Measurements from ENCODE around the gene GIGYF2.
A peak's percentile ranks its signal among the peaks of the same experiment; 100 is the strongest.
"Not testable (repeated sequence)": the region's sequence is repeated elsewhere in the genome, so short reads cannot be mapped to it uniquely, and the experiment has no call there.

Gene GIGYF2

GRCh38 chr2:232810444-232810843 is 113.3 kb downstream of the GIGYF2 start:
- DNase-seq (ENCODE audit: low read depth): no peak

- DNase-seq (ENCODE audit: low read depth): no peak
Measured at GRCh38 chr2:232815569-232815968, 118.4 kb downstream of the GIGYF2 start.

- DNase-seq (ENCODE audit: low read depth): no peak
Measured at GRCh38 chr2:232816657-232817056, 119.5 kb downstream of the GIGYF2 start.

- no peak for DNase-seq (ENCODE audit: low read depth)
Measured at GRCh38 chr2:232817756-232818155, 120.6 kb downstream of the GIGYF2 start.

- DNase-seq (ENCODE audit: low read depth): no peak
Measured at GRCh38 chr2:232829988-232830387, 132.9 kb downstream of the GIGYF2 start.

GRCh38 chr2:232831496-232831895 is 134.4 kb downstream of the GIGYF2 start:
- no peak for DNase-seq (ENCODE audit: low read depth)

- DNase-seq (ENCODE audit: low read depth): no peak
Measured at GRCh38 chr2:232833830-232834229, 136.7 kb downstream of the GIGYF2 start.

- no peak for DNase-seq (ENCODE audit: low read depth)
Measured at GRCh38 chr2:232835687-232836208, 138.6 kb downstream of the GIGYF2 start.

GRCh38 chr2:232836934-232837333 is 139.8 kb downstream of the GIGYF2 start:
- no peak for DNase-seq (ENCODE audit: low read depth)

GRCh38 chr2:232838406-232838874 is 141.3 kb downstream of the GIGYF2 start:
- peak; percentile 48 for DNase-seq (ENCODE audit: low read depth)

GRCh38 chr2:232839411-232840079 is 142.4 kb downstream of the GIGYF2 start:
- no peak for DNase-seq (ENCODE audit: low read depth)

- DNase-seq (ENCODE audit: low read depth): no peak
Measured at GRCh38 chr2:232842689-232843088, 145.6 kb downstream of the GIGYF2 start.

GRCh38 chr2:232843834-232844233 is 146.7 kb downstream of the GIGYF2 start:
- no peak for DNase-seq (ENCODE audit: low read depth)

- DNase-seq (ENCODE audit: low read depth): no peak
Measured at GRCh38 chr2:232846055-232846454, 148.9 kb downstream of the GIGYF2 start.

GRCh38 chr2:232850039-232850438 is 152.9 kb downstream of the GIGYF2 start:
- no peak for DNase-seq (ENCODE audit: low read depth)

- not testable (repeated sequence) for DNase-seq (ENCODE audit: low read depth)
Measured at GRCh38 chr2:232852081-232852480, 154.9 kb downstream of the GIGYF2 start.

- DNase-seq (ENCODE audit: low read depth): no peak
Measured at GRCh38 chr2:232852676-232853075, 155.5 kb downstream of the GIGYF2 start.

GRCh38 chr2:232854082-232854481 is 157.0 kb downstream of the GIGYF2 start:
- DNase-seq (ENCODE audit: low read depth): no peak

- DNase-seq (ENCODE audit: low read depth): no peak
Measured at GRCh38 chr2:232857158-232857563, 160.0 kb downstream of the GIGYF2 start.

GRCh38 chr2:232859385-232859916 is 162.3 kb downstream of the GIGYF2 start:
- DNase-seq (ENCODE audit: low read depth): no peak

GRCh38 chr2:232860593-232861241 is 163.6 kb downstream of the GIGYF2 start:
- no peak for DNase-seq (ENCODE audit: low read depth)

GRCh38 chr2:232861353-232861752 is 164.2 kb downstream of the GIGYF2 start:
- DNase-seq (ENCODE audit: low read depth): no peak

- DNase-seq (ENCODE audit: low read depth): no peak
Measured at GRCh38 chr2:232863996-232864395, 166.9 kb downstream of the GIGYF2 start.
